GM21825 (cell line): ENCODE measurements around the gene IGSF9.

Experiments used
- ATAC-seq: cut with Tn5 transposase; IDR thresholded peaks from one replicate; pipeline ENCODE4 v1.9.1; 2021; ENCODE audit warnings: mild to moderate bottlenecking, moderate library complexity; ENCODE audit not compliant: unreplicated experiment

Gene IGSF9

DNA sequence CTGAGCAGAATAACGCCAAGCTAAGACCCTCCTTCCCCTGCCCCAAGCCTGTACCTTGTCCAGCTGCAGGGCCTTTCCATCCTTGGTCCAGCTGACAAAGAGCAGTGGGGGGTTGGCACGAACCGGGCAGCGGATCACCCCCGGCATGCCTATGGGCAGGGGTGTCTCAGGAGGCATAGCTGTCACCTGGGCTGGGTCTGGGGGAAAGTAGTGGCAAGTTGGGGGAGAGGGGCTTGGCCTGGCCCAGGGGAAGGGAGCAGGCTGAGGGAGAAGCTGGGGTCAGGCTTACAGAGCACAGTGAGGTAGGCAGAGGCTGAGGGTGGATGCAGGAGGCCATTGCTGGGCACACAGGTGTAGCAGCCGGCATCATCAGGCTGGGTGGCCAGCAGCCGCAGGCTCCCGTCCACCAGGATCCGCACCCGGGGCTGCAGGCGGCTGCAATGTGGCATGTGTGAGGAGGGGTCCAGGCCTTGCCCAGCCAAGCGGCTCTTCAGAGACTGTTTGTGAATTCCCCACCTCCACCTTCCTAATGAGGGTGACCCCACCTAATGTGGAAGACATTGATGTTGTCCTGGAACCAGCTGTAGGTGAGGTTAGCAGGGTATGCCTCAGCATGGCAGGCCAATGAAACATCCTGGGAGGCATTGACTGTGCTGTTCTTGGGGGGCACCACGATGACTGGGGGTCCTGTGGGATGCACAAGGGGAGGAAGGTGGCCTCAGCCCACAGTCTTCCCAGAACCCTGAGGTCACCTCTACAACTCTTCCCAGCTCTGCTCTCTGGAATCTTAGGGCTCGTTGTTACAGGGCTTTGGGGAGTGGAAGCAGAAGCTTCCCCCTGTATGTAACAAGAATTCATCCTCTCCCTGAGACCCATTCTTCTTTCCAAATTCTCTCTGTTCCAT, 11.0 kb downstream of the IGSF9 start:
- no peak for ATAC-seq

DNA sequence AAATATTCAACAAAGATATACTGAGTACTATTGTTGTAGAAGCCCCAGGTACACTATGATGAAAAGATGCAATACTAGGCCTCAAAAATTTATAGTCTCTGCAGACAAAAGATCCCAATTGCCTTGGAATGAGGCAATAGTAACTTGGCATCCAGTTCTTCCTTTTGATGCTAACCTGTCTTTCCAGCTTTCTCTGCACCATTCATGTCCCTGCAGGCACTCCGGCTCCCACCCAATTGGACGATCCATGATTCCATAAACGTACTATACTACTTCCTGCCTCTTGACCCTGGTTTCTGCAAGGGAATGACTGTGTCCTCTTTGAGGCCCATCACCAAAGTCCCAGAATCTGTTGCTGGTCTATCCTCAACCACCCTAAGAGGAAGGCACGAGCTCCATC, 12.1 kb downstream of the IGSF9 start:
- ATAC-seq, result no peak

DNA sequence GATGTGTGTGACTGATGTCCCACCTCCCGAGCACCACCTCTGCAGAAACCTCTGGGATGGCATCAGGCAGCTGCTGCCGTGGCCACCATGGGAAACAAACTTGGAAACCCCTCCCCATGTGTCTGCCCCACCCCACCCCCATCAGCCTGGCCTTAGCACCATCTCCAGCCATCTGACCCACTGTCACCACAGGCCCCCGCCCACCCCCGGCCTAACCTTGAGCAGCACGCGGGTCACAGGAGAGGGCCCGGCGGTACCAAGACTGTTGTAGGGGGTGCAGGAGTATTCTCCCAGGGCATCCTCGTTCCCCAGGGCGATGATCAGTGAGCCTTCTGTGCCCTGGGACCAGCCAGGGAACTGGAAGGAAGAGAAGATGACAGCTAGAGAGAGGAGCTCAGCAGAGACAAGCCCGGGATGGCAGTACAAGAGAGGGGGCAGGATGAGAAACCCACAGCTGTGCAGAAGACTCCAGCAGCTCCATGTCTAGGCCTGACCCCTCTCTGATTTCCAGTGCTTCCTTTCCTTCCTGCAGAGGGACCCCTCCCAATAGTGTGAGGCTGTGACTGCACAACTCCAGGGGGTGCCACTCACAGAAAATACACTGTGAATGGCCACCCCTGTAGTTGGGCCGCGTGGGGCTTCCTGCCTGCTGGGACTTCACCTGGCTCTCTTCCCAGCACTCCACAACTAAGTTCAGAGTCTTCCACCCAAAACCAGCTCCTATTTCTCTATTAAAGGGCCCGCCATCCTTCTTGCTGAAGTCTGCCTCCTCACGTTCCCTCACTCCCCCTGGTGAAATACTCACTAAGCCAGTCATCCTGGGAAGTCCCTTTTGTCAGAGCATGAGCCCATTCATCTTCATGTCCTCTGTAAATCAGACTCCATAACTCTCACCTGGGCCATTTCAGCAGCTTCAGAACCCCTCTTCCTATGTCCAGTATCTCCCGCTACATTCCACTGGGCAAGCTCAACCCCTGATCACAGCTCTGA, 12.8 kb downstream of the IGSF9 start:
- ATAC-seq, result no peak

DNA sequence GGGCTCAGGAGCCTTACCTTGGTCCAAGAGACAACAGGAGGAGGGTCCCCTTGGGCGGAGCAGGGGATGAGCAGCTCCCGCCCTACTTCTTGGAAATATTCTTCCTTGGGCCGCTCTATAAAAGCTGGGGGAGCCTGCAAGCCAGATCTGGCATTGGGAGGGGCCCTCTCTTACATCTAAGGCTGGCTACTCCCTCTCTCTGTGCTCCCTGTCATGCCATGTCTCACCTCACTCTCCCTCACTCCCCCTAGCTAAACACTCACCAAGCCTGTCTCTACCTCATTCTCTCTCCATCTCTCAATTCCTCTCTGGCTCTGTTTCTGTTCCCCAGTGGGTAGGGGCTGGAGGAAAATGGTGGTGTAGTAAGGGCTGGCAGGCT, 13.6 kb downstream of the IGSF9 start:
- ATAC-seq, result no peak

DNA sequence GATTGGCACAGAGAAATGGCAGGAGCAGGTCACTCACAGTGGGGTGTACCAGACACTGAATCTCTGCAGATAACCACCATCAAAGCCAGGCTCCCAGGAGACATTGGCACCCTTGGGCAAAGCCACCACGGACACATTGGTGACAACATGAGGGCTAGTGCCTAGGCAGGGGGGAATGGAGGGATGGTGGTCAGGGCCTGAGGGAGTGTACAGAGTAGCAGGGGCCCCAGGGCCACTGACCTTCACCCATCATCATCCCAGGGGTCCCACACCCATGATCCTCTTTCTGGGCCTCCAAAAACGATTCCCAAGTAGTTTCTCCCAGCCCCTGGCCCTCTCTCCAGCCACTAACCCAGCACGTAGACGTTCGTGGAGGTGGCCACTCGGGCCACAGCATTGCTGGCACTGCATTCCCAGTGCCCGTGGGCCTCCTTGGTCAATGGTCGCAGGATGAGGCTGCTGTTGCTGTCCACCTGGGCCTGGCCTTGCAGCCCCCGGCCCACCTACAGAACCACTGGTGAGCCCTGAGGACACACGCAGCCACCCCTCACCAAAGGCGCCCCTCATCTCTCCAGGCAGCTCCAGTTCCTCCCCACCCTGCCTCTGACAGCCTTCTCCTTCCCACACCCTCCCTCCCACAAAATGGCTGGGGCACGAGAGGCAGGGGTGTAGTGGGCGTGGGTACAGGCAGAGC, 14.2 kb downstream of the IGSF9 start:
- no peak for ATAC-seq

DNA sequence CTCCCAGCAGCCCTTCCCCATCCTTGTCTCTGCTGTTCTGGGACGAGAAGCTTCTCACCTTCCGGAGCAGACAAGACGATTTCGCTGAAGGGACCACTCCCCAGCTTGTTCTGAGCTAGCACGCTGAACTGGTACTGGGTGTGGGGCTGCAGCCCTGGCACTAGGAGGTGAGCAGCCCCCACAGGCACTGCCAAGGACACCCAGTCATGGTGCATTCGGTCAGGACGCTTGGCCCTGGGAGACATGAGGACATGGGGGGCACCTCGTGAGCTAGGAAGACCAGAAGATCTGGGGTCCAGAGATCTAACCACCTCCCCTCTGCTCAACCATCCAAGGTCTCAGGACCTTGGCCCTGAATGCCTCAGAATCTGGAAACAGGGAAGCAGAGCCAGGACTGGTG, 14.8 kb downstream of the IGSF9 start:
- ATAC-seq, result no peak

DNA sequence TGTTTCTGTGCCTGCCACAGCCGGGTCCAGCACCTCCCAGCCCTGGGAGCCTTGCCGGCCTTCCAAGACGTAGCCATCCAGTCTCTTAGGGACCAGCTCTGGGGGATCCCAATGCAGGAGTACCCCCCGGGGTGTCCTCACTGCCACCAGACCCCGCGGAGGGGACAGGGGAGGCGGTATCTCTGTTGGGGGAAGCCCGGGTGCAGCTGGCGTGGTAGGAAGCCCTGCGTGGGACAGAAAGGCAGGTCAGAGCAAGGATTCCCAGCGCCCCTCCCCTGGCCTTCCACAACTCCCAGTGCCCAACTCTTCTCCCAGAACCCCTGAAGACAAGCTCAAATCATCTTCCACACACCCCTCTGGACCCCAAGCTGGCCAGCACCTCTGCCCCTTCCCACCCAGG, 15.2 kb downstream of the IGSF9 start:
- ATAC-seq, result no peak

DNA sequence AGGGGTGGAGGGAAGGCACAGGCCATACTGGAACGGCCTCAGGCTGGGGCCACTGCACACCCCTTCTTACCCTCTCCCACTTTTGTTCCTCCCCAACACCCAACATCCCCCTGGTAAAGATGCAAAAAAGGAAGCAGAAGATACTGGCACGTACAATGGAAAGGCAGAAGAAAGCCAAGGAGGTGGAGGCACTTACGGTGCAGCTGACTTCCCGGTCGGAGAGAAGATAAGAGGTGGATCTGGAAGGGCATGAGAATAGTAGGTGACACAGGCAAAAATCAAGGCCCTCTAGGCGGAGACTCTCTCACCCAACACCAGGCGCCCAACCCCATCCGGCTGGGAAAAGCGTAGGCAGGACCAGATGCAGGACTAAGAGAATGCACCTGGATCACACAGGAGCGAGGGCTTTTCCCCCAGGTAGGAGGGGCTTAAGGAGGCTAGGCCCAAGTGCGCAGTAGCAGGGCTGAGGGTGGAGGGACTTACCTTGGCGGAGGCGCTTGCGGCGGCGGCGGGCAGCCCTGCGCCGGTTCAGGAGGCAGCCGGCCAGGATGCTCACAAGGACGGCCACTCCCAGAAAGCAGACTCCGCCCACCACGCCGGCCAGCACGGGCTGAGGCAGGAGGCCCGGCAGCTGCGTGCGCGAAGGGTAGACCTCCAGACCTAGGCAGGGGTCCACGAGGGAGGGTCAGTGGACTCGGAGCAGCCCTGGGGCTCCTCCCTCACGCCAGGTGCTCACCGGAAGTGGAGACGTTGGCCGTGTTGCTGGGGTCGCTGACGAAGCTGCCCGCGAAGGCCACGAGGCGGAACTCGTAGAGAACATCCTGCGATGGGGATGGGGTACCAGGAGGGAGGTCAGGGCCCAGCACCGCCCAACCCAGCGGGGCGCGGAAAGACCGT, 16.0 kb downstream of the IGSF9 start:
- ATAC-seq, result no peak

DNA sequence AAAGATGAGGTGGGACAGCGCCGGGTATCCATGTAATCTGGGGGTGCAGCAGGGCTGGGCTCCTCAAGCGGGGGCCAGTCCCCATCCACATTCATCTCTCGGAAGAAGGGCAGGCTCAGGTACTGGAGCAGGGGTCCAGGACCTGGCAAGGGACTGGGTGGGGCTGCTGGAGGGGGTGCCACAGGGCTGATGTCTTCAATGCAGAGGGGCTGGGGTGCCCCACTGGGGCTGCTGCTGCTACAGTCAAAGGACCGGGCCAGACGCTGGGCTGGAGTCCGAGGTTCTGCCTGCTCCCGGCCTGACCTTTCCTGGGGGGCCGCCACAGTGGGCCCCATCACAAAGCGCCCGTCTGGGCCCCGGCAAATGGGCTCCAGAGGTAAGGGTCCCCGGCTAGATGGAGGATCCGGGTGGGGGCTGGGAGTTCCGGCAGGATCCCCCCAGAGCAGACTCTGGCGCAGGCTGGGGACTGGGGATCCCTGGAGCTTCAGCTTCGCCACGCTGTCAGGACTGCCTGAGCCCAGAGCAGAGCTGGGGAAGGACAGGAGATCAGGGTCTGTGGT, 16.8 kb downstream of the IGSF9 start:
- no peak for ATAC-seq

DNA sequence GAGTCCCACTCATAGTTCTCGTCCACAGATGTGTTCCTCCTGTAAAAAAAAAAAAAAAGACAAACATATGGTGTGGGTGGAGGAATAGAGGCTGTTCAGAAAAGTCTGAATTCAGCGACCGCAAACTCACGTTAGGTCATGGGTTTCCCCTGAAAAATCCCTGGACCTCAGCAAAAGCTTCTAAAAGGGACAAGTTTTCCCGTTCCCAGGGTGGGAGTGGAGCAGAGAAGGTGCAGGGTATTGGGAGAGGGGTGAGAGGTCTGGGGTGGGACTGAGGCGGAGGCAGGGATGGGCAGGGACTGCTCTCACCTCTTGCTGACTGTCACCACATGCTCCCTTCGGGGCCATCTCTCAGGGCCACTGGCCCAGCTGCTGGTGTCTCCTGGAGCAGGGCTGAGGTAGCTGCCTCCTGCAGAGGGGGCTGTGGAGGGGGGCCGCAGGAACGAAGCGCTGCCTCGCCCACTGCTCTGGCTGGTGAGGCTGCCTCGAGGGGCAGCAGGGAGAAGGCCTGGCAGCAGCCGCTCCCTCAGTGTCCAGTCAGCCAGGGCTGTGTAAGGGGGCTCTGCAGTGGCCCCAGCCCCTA, 17.5 kb downstream of the IGSF9 start:
- ATAC-seq, result no peak

DNA sequence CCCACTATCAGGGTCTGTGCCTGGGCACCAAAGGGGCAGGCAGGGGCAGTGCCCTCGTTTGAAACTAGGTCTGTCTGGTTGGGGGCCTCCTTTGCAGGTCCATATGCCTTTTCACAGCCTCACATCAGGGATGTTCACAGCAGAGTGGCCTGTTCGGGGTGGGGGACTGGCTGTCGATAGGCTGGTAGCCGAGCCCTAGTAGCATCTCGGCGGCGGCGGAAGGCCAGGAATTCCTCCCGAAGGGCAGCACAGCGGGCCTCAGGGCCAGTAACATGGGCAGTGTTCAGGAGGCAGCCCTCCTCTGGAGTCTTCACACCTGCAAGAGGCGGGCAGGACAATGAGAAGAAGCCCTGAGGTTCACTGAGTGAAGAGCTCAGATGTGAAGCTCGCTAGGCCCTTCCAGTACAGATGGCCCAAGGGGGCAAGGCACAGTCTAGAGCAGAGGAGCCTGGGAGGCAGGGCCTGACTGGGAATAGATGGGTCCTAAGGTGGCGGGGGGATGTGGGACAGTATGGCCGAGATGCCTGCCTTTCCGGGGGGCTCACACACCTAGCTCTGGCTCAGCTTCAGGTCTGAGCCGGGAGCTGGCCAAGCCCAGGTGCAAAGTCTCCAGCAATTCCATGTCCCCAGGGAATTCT, 18.1 kb downstream of the IGSF9 start:
- no peak for ATAC-seq

DNA sequence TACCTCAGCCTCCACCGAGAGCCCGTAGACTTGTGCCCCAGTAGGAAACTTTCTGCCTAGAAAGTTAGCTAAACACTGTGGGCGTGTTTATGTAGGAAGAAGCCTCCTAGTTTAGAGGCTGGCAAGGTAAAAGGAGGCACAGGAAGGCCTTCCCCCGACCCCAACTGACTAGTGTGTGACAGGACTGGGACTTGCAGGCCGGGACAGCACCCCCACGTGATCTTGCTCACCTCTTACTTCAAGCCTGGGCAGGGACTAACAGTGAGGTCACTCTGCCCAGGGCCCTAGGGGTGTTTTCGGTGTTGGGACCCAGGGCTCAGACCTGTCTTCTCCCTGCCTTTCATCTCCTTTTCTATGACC, 19.7 kb downstream of the IGSF9 start:
- ATAC-seq, result peak; percentile 2

DNA sequence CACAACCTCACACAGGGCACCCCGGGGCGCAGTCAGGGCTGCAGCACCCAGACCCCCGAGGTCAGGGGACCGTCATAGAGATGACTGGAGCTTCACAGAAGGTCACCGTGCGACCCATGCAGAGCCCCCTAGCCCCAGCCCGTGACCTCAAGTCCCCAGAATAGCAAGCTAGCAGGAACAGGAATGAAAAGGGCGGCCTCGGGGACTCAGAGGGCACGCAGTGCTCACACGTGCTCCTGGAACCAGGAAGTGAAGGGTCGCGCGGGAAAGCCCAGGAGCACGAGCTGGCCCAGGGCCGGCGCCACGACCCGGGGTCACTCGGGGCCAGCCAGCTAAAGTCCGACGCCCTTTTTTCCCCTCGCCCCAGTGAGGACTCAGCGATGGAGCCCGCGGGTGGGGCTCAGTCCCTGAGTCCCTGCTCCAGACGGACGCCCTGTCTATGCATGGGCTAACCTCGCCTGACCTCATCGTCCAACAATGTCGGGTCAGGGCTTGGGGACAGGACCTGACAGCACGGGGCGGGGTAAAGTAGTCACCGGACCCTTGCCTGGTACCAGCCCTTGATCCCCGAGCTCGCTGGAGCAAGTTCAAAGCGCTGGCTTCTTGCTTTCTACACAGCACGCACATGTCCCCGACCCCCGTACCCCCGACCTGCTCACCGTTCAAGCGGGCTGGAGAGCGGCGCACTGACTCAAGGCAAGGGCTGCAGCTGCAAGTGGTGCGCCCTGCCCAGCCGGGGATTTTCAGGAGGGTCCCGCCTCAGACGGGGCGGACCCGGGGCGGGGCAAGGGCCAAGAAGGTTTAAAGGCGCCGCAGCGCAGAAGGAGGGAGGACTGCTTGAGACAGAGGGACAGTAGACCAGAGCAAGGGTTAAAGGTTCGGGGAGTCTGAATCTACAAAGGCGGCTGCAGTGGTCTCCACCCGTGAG, 20.4 kb downstream of the IGSF9 start, which contains the start of gene TAGLN2:
TAGLN2 (minus strand) TSS at position 717 of the 928 bp plus-strand sequence. CDS start 4,998 bp downstream, outside the sequence.
- ATAC-seq, result peak; percentile 51

DNA sequence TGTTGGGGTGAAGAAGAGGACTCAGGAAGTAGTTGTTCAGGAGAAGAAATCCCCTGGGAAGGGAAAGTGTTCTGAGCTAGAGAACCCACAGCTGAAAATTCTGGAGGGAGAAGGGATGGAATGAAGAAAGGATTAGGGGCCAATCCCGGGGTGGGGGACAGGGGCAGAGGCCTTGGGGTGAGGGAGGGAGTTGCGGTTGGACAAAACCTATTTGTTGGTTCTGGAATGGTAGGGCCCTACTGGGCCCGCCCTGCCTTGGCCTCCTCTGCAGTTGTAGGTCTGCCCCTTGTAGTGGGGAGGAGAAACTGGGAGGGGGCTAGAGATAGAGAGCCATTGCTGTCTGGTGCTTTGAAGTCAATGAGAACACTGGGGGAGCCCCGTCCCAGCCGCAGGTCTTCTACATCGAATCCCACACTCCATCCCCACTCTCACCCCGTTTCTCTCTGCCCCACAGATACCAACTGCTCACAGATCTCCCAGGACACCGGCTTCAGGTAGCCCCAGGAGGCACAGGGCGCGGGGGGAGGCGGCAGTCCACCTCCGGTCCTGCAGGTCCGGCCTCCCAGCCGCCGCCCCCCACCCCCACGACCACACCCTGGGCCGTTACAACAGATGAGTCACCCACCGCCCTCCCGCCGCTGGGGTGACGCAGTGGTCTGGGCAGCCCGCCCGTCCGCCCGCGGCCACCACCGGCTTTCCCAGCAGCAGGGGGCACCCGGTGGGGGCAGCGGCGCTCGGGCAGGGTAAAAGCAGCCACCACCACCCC, 21.2 kb downstream of the IGSF9 start:
- ATAC-seq, result no peak

DNA sequence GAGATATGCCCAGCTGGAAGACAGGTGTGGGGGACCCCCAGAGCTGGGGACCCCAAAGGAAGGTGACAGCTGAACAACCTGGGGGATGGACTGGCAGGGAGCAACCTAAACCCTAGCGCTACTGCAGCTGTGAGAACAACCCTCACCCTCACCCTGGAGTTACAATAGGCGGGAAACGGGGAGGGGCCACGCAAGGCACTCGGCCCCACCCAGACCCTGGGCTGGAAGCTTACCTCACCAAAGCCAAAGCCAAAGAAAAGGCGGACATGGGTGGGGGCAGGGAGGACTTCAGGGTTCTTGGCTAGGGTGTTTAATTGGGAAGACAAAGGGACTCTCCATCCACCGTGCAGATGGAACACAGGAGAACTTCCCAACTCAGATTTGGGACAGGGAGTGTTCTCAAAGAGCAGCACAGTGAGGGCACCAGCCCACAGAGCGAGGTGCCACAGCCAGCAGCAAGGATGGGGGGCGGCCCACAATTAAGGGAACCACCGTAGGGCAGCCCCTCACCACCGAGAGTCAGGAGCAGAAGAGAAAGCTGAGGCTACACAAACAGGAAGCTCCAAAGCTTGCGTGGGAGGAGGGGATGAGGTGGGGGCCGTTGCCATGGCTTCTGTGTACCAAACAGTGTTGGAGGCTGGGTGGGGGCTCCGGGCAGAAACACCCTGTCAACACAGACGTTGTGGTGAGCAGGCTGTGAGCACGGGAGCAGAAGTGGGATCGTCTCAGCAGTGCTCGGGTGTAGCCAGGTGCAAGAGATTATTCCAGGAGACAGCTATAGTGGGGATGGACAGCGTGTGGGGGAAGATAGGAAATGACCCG, 22.0 kb downstream of the IGSF9 start:
- ATAC-seq, result peak; percentile 29

DNA sequence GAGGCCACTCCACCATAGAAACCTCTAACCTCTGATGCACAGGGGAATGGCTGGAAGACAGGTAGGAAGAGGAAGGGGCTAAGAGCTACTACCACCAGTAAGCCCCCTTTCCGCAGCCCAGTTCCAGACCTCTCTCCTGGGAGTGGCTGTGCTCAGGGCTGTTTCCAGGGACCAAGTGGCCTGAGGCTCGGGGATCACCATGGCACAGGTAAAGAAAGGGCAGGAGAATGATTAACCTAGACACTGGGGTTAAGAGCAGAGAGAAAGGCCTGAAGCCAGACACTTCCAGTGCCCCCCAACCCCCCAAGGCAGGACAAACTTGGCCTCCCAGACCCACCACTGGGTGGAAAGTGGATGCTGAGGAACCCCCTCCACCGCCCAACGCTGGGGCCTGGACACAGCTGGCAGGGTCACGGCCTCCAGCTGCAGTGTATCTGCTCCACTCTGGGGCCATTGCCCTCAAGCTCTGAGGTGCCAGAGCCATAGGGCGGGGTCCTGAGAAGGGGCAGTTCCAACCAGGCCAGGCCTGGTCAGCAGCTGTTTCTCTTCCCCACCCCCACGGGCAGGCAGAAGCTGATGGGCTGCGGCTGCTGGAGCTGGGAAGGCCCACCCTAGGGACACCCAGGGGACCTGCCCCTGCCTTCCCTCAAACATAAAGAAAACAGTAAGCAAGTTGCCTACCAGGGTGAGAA, 22.8 kb downstream of the IGSF9 start:
- ATAC-seq, result no peak
